Measurements from ENCODE around the gene SCN10A.

GRCh38 chr3:38782148-38782547, 33.9 kb downstream of the SCN10A start:
- TF ChIP-seq CTCF (IDR thresholded peaks at IDR 0.05; ENCODE audit: poor library complexity) (no peak), EZH2 (IDR thresholded peaks at IDR 0.05; ENCODE audit: borderline replicate concordance) (no peak), EZH2phosphoT487 (IDR thresholded peaks at IDR 0.05; ENCODE audit: low read depth, severe bottlenecking, unreplicated experiment) (no peak)

Data from hepatocyte (in vitro differentiated cells).